ENCODE results near the gene SUGP2. TPM values are rescaled to one million over a fixed set of nuclear protein-coding genes. Genes with fewer than 3 reads are reported as not detected.

Gene SUGP2
- total RNA-seq, 3 donors from 2014 or later, result 65.4 to 93.4 (median 69.8) TPM

DNA sequence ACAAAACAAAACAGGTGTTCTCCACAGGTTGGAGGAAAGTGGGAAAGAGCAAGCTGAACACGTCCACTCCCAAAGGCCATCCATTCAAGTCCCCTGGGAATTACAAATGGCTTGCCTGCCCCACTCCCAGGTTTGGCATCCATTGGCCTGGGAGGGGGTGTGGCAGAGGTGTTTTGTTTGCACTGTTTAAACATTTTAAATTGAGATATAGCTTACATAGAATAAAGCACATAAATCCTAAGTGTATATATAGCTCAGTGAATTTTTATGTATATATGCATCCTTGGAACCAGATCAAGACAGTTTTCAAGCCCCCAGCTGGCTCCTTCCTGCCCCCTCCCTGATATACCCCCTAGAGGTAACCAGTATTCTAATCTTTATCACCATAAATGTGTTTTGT lies 43.2 kb upstream of the SUGP2 start:
- H3K36me3 ChIP-seq (ENCODE audit: low read depth), result no peaks in the 10 kb centered on the region
- no peak overlapping the region for H3K4me3 ChIP-seq
- ATAC-seq, result no peak
- H3K9me3 ChIP-seq, result no peaks in the 10 kb centered on the region
- peaks cover 3% of the 10 kb centered on the region for H3K4me1 ChIP-seq (ENCODE audit: low read depth)
- DNase-seq, result no peak
- intact Hi-C loops (cut with DNase I, micrococcal nuclease), result no loop called here
- TF ChIP-seq, protein P1, sequence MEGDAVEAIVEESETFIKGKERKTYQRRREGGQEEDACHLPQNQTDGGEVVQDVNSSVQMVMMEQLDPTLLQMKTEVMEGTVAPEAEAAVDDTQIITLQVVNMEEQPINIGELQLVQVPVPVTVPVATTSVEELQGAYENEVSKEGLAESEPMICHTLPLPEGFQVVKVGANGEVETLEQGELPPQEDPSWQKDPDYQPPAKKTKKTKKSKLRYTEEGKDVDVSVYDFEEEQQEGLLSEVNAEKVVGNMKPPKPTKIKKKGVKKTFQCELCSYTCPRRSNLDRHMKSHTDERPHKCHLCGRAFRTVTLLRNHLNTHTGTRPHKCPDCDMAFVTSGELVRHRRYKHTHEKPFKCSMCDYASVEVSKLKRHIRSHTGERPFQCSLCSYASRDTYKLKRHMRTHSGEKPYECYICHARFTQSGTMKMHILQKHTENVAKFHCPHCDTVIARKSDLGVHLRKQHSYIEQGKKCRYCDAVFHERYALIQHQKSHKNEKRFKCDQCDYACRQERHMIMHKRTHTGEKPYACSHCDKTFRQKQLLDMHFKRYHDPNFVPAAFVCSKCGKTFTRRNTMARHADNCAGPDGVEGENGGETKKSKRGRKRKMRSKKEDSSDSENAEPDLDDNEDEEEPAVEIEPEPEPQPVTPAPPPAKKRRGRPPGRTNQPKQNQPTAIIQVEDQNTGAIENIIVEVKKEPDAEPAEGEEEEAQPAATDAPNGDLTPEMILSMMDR (IDR thresholded peaks at IDR 0.05), result no peak

DNA sequence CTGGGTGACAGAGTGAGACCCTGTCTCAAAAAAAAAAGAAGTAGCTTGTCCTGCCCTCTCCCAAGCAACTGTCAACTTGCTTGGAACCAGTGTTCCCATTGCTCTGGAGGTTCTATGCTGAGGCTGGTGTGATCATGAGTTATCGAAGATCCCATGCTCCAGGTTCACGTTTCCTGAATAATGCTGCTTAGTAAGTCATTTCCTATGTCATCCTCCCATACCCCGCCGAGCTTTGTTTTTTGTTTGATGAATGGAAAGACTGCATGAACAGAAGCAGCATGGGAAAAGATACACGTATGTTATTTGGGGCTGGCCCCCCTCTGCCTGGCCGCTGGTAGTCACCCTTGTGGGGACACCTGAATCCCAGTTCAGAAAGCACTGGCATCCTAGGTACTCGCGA lies 41.8 kb upstream of the SUGP2 start:
- DNase-seq (no peak), ATAC-seq (no peak)
- Histone ChIP-seq H3K4me1 (ENCODE audit: low read depth) (peaks cover 3% of the 10 kb centered on the region), H3K9me3 (no peaks in the 10 kb centered on the region), H3K4me3 (no peak overlapping the region), H3K36me3 (ENCODE audit: low read depth) (no peaks in the 10 kb centered on the region)
- TF ChIP-seq, protein P1 (IDR thresholded peaks at IDR 0.05), result no peak
- intact Hi-C loops (cut with DNase I, micrococcal nuclease), result no loop called here

DNA sequence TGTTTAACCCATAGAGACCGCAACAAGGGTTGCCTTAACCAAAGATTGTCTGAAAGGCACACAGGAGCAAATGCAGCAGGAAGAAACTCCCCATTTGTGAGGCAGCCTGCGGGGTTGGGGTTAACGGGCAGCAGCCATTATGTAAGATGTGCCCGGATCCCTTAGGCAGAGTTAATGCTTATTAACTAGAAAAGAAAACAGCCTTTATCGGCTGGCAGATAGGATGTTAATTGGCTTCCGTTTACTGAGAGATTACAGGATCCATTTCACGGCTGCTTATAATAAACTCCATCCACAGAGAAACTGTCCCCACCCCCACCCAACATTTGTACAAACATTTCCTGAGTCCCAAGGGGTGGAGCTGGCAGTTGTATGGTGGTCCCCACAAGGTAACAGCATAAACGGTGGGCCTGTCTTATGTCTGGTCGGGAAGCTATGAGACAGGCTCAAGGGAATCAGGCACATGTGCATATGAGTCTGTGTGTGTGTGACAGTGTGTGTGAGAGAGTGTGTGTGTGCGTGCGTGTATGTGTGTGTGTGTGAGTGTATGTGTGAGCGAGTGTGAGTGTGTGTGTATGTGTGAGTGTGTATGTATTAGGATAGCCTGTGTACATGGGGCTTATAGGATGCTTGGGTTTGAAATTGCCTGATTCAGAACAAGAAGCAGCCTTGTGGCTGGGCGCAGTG lies 41.0 kb upstream of the SUGP2 start:
- ATAC-seq, result no peak
- intact Hi-C loops (cut with DNase I, micrococcal nuclease), result no loop called here
- H3K4me3 ChIP-seq, result no peak overlapping the region
- H3K4me1 ChIP-seq (ENCODE audit: low read depth), result peaks cover 3% of the 10 kb centered on the region
- no peak for DNase-seq
- TF ChIP-seq, protein P1 (IDR thresholded peaks at IDR 0.05), result no peak
- no peaks in the 10 kb centered on the region for H3K36me3 ChIP-seq (ENCODE audit: low read depth)
- no peaks in the 10 kb centered on the region for H3K9me3 ChIP-seq

DNA sequence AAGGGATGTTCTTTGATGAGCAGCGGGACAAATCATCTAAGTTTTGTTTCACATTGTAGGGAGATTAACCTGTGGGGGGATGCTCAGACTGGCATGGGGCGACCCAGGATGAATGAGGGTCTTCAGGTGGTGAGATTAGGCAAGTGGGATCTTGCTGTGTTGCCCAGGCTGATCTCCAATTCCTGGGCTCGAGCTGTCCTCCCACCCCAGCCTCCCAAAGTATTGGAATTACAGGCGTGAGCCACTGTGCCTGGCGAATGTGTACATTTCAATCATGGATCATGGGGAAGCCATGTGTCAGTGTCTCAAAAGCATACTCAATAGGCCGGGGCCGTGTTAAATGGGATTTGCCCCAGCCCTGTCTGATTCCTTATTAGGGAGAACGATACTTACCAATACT lies 38.6 kb upstream of the SUGP2 start:
- Histone ChIP-seq H3K36me3 (ENCODE audit: low read depth) (no peaks in the 10 kb centered on the region), H3K4me1 (ENCODE audit: low read depth) (peaks cover 8% of the 10 kb centered on the region), H3K4me3 (no peak overlapping the region), H3K9me3 (no peaks in the 10 kb centered on the region)
- TF ChIP-seq, protein P1 (IDR thresholded peaks at IDR 0.05), result no peak
- DNase-seq (no peak), ATAC-seq (no peak)
- intact Hi-C loops (cut with DNase I, micrococcal nuclease), result no loop called here

DNA sequence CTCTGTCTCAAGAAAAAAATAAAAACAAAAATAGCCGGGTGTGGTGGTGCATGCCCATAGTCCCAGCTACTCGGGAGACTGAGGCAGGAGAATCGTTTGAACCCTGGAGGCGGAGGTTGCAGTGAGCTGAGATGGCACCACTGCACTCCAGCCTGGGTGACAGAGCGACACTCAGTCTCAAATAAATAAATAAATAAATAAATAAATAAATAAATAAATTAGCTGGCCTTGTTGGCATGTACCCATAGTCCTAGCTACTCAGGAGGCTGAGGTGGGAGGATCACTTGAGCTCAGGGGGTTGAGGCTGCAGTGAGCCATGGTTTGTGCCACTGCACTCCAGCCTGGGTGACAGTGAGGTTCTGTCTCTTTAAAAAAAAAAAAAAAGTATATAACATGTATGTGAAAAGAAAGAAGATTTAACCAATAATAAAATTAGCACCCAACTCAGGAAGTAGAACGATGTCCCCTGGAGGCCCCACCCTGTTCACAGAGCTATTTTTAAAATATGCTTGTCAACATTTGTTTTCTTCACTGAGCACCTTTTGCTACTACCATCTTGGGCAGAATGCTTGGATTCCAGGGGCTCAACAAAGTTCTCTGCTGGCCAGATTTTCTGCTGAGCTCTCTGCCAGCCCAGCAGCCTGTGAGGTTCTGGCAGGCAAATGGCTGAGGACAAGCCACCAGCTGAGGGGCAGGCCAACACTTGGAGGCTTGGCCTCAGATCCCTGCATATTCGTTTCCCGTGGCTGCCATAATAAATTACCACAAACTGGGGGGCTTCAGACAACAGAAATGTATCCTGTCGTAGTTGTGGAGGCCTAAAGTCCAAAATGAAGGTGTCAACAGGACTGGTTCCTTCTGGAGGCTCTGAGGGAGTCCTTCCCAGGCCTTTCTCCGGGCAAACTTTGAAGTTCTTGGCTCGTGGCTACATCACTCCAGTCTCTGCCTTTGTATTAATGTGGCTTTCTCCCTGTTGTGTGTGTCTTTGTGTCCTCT lies 35.6 kb upstream of the SUGP2 start:
- Histone ChIP-seq H3K36me3 (ENCODE audit: low read depth) (no peaks in the 10 kb centered on the region), H3K9me3 (no peaks in the 10 kb centered on the region), H3K4me1 (ENCODE audit: low read depth) (peaks cover 20% of the 10 kb centered on the region), H3K4me3 (no peak overlapping the region)
- ATAC-seq, result no peak
- intact Hi-C loops (cut with DNase I, micrococcal nuclease), result no loop called here
- TF ChIP-seq, protein P1 (IDR thresholded peaks at IDR 0.05), result no peak
- no peak for DNase-seq
